ENCODE results near the gene C12orf60.

DNA sequence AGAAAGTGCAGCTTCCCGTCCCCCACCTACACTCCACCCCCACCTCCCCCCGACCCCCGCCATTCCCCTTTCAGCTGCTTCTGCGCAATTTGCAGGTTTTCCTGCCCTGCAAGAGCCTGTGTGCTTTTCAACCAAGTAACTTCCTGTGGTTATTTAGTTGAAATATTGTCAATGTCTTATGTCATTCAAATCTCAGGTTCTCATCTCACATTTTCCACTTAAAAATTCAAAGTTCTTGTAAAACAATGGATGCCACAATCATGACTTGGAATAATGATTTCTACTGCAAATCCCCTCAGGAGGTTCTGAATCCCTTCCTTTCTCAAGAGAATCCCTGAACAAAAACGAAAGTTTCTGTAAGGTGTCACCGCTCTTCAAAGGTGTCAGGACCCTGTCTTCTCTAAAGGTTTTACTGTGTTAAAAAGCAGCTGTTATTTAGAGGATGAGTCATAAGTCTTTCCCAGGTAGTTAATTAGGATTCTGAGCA is 31.8 kb upstream of the C12orf60 start:
- TF ChIP-seq, protein P1, sequence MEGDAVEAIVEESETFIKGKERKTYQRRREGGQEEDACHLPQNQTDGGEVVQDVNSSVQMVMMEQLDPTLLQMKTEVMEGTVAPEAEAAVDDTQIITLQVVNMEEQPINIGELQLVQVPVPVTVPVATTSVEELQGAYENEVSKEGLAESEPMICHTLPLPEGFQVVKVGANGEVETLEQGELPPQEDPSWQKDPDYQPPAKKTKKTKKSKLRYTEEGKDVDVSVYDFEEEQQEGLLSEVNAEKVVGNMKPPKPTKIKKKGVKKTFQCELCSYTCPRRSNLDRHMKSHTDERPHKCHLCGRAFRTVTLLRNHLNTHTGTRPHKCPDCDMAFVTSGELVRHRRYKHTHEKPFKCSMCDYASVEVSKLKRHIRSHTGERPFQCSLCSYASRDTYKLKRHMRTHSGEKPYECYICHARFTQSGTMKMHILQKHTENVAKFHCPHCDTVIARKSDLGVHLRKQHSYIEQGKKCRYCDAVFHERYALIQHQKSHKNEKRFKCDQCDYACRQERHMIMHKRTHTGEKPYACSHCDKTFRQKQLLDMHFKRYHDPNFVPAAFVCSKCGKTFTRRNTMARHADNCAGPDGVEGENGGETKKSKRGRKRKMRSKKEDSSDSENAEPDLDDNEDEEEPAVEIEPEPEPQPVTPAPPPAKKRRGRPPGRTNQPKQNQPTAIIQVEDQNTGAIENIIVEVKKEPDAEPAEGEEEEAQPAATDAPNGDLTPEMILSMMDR (IDR thresholded peaks at IDR 0.05) = no peak
- TF ChIP-seq POLR2A (IDR thresholded peaks at IDR 0.05) = no peak
